ENCODE measurements around the gene MYCN.

DNA sequence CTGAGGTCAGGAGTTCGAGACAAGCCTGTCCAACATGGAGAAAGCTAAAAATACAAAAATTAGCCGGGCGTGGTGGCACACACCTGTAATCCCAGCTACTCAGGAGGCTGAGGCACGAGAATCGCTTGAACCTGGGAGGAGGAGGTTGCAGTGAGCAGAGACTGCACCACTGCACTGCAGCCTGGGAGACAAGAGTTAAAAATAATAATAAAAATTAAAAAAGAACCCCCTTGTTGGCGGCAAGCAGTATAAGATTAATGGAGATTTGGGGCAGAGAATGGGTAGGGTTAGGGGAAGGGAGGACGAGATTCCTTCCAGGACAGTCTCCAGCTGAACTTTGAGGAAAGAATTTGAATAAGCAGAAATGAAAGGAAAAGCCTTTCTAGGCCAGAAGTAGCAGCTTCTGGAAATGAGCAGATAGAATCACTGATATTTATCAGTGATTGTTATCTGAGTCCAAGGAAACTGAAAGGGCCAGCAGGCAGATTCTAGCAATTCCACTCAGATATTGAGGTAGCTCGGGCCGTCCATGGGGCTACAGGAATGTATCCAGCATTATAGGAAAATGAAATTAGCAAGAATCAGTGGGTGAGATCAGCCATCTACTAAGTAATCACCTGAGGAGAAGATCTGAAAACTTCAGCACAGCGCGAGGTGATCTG is 7.0 kb upstream of the MYCN start:
- TF ChIP-seq, protein P1, sequence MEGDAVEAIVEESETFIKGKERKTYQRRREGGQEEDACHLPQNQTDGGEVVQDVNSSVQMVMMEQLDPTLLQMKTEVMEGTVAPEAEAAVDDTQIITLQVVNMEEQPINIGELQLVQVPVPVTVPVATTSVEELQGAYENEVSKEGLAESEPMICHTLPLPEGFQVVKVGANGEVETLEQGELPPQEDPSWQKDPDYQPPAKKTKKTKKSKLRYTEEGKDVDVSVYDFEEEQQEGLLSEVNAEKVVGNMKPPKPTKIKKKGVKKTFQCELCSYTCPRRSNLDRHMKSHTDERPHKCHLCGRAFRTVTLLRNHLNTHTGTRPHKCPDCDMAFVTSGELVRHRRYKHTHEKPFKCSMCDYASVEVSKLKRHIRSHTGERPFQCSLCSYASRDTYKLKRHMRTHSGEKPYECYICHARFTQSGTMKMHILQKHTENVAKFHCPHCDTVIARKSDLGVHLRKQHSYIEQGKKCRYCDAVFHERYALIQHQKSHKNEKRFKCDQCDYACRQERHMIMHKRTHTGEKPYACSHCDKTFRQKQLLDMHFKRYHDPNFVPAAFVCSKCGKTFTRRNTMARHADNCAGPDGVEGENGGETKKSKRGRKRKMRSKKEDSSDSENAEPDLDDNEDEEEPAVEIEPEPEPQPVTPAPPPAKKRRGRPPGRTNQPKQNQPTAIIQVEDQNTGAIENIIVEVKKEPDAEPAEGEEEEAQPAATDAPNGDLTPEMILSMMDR (optimal IDR thresholded peaks at IDR 0.05 in 1 of 3, IDR thresholded peaks at IDR 0.05 in 1 of 3, conservative IDR thresholded peaks at IDR 0.05 in 1 of 3; ENCODE audit: extremely low read depth in 1 of 3, insufficient read depth in 2 of 3, low read length in 3 of 3), result no peak
- no peak for TF ChIP-seq EZH2 (IDR thresholded peaks at IDR 0.05; ENCODE audit: low read length)

Data from keratinocyte (primary cell).